GM12878 (cell line): ENCODE measurements around the gene LATS2. TPM values are rescaled to one million over a fixed set of nuclear protein-coding genes. Genes with fewer than 3 reads are reported as not detected.
"Not testable (repeated sequence)": the region's sequence is repeated elsewhere in the genome, so short reads cannot be mapped to it uniquely, and the experiment has no call there.

Source experiments
- ATAC-seq: fragments of 200-7000 bp; cut with Tn5 transposase; 3 replicates; pipeline ENCODE4 v1.9.1; 2020; ENCODE audit warnings: mild to moderate bottlenecking, moderate library complexity
- BruUV-seq: library from RNA; stranded (reverse); fragments of 400-500 nt; replicated peaks from 2 replicates; lab custom pipeline; 2021; lab: Mats Ljungman, UMichigan
- CTCF ChIA-PET: fragments of 300-600 bp; sonication (Branson Sonifier 250); formaldehyde crosslinking; extraction: SDS; loops from one replicate; lab custom pipeline; 2021; ENCODE audit warnings: inconsistent platforms; lab: Yijun Ruan, JAX
- POLR2A ChIA-PET: fragments of 350-600 bp; formaldehyde crosslinking; extraction: SDS; loops from one replicate; lab custom pipeline; 2021; ENCODE audit warnings: inconsistent platforms; lab: Charles Lee
- RAD21 ChIA-PET: fragments of 300-600 bp; sonication (Branson Sonifier 250); formaldehyde crosslinking; loops from one replicate; lab custom pipeline; 2023; ENCODE audit warnings: antibody characterized with exemption; ENCODE audit not compliant: unreplicated experiment; lab: Charles Lee
- SMC1A ChIA-PET: fragments of 300-600 bp; sonication (Branson Sonifier 250); formaldehyde crosslinking; loops from one replicate; lab custom pipeline; 2023; ENCODE audit not compliant: unreplicated experiment, uncharacterized antibody; lab: Charles Lee
- DNase-seq: peaks from one replicate; pipeline ENCODE4 v3.0.0-alpha.2; 2011; ENCODE audit warnings: low read depth, low spot score
- FAIRE-seq: peaks from 3 replicates; lab custom pipeline; 2011; peaks lifted over from hg19 to GRCh38; lab: Jason Lieb, UNC
- H2AFZ ChIP-seq: 2 replicates; pipeline ENCODE4 v1.6.0; 2011; ENCODE audit warnings: low read depth, low read length, control low read depth; ENCODE audit not compliant: control insufficient read depth
- H3K27ac ChIP-seq: 2 replicates; pipeline ENCODE4 v1.5.1; 2011; ENCODE audit warnings: control low read depth; ENCODE audit not compliant: control insufficient read depth, insufficient read depth
- H3K27me3 ChIP-seq, 2 experiments: replicated peaks in 1 of 2; 2 replicates each; pipeline versions ENCODE4 v1.6.0 to v1.6.1; 2011; ENCODE audit warnings: low read length in 1 of 2; ENCODE audit not compliant: control insufficient read depth in 2 of 2, insufficient read depth in 2 of 2
- H3K36me3 ChIP-seq, 2 experiments: 2 replicates each; pipeline ENCODE4 v1.5.1; 2011; ENCODE audit warnings: low read length in 1 of 2; ENCODE audit not compliant: control insufficient read depth in 2 of 2, insufficient read depth in 2 of 2
- H3K4me1 ChIP-seq: 2 replicates; pipeline ENCODE4 v1.6.1; 2011; ENCODE audit warnings: mild to moderate bottlenecking, low read length, moderate library complexity, mixed read lengths; ENCODE audit not compliant: control insufficient read depth, insufficient read depth
- H3K4me2 ChIP-seq: 2 replicates; pipeline ENCODE4 v1.6.0; 2011; ENCODE audit warnings: control low read depth; ENCODE audit not compliant: control insufficient read depth, insufficient read depth
- H3K4me3 ChIP-seq: fragments of 200-600 bp; sonication (generic); 2 replicates; pipeline ENCODE4 v1.5.1; 2016
- H3K79me2 ChIP-seq: 2 replicates; pipeline ENCODE4 v1.6.0; 2011; ENCODE audit warnings: low read length; ENCODE audit not compliant: control insufficient read depth, insufficient read depth
- H3K9ac ChIP-seq: 2 replicates; pipeline ENCODE4 v1.8.0; 2011; ENCODE audit warnings: low read length, control low read depth, mixed read lengths; ENCODE audit not compliant: control insufficient read depth, insufficient read depth
- H3K9me3 ChIP-seq: replicated peaks from 3 replicates; pipeline ENCODE4 v1.5.1; 2011; ENCODE audit warnings: mild to moderate bottlenecking, low read length; ENCODE audit not compliant: control insufficient read depth, insufficient read depth
- H4K20me1 ChIP-seq: 2 replicates; pipeline ENCODE4 v1.6.0; 2011; ENCODE audit not compliant: control insufficient read depth, insufficient read depth
- BHLHE40 ChIP-seq, 2 experiments: fragments of 450-650 bp in 1 of 2; IDR thresholded peaks; 2 replicates each; pipeline ENCODE4 v1.6.1; 2011 to 2017; ENCODE audit warnings: low read depth in 2 of 2, borderline replicate concordance in 1 of 2, improper control_type of control experiment in 1 of 2, low read length in 1 of 2, mild to moderate bottlenecking in 1 of 2
- CBFB ChIP-seq: IDR thresholded peaks from 2 replicates; pipeline ENCODE4 v1.6.1; 2016; ENCODE audit warnings: antibody characterized with exemption, low read depth
- ESRRA ChIP-seq: IDR thresholded peaks from 2 replicates; pipeline ENCODE4 v1.6.1; 2012; ENCODE audit warnings: mild to moderate bottlenecking, low read length, improper control_type of control experiment
- IRF4 ChIP-seq: IDR thresholded peaks from 2 replicates; pipeline ENCODE4 v1.6.1; 2011; ENCODE audit warnings: low read depth, low read length
- KDM1A ChIP-seq: fragments of 200-600 bp; sonication (generic); IDR thresholded peaks from 2 replicates; pipeline ENCODE4 v1.6.1; 2016; ENCODE audit warnings: borderline replicate concordance
- NFIC ChIP-seq: IDR thresholded peaks from 2 replicates; pipeline ENCODE4 v1.6.1; 2012; ENCODE audit warnings: low read depth, mild to moderate bottlenecking, inconsistent platforms, low read length, moderate library complexity
- RB1 ChIP-seq: fragments of 450-650 bp; formaldehyde crosslinking; IDR thresholded peaks from 2 replicates; pipeline ENCODE4 v1.6.1; 2017; ENCODE audit warnings: mild to moderate bottlenecking, borderline replicate concordance
- RCOR1 ChIP-seq: conservative IDR thresholded peaks from 2 replicates; pipeline ENCODE4 v1.6.1; 2012; ENCODE audit warnings: low read depth, low read length, improper control_type of control experiment
- TCF3 ChIP-seq: IDR thresholded peaks from 2 replicates; pipeline ENCODE4 v1.6.1; 2012; ENCODE audit warnings: low read depth, mild to moderate bottlenecking, low read length, borderline replicate concordance; ENCODE audit not compliant: insufficient read depth
- YBX1 ChIP-seq: fragments of 450-650 bp; IDR thresholded peaks from 2 replicates; pipeline ENCODE4 v1.6.1; 2016; ENCODE audit warnings: antibody characterized with exemption
- ZNF274 ChIP-seq: IDR thresholded peaks from one replicate; pipeline ENCODE4 v1.8.0; 2011; ENCODE audit not compliant: insufficient read length, insufficient read depth
- WGBS: methylation state at CpG from one replicate; pipeline ENCODE4 v1.1.6; 2016; ENCODE audit warnings: low lambda C conversion rate; ENCODE audit not compliant: insufficient replicate concordance, insufficient coverage; ENCODE audit errors: missing lambda C conversion rate; 5-methylcytosine and 5-hydroxymethylcytosine counted together
- in situ Hi-C: fragments of 300-500 bp; cut with MboI; formaldehyde crosslinking; loops from 9 replicates; pipeline ENCODE4 v1.14.3; 2018; ENCODE audit warnings: mixed read lengths
- intact Hi-C: fragments of 100-400 bp; cut with micrococcal nuclease; formaldehyde crosslinking; loops from one replicate; pipeline ENCODE4 v1.14.2; 2022; ENCODE audit not compliant: unreplicated experiment
- polyA plus RNA-seq, 11 experiments: library from polyadenylated mRNA; depleted of rRNA in 4 of 11; unstranded in 6 of 11; stranded (reverse) in 5 of 11; fragments of >200 nt; fragmentation: Nextera tagmentation in 4 of 11; fragmentation: Illumina TruSeq in 1 of 11; extraction: Ambion mirVana in 4 of 11; extraction: Trizol in 1 of 11; gene quantifications; 1 replicate in 1 of 11; 2 replicates in 10 of 11; pipeline versions ENCODE4 v1.2.1 to v1.2.3, GENCODE V29; 2011 to 2016; ENCODE audit warnings: inconsistent platforms in 2 of 11, missing spikeins in 2 of 11, low read depth in 1 of 11
- total RNA-seq, 4 experiments: library from RNA; depleted of rRNA in 3 of 4; stranded (reverse); fragments of >200 nt in 3 of 4; fragmentation: Illumina TruSeq in 1 of 4; extraction: Trizol in 1 of 4; gene quantifications; 2 replicates each; pipeline versions ENCODE4 v1.2.1 to v1.2.3, GENCODE V29; 2013 to 2021
- TF ChIP-seq, protein P1 (sequence below): fragments of 450-650 bp; IDR thresholded peaks from 2 replicates; pipeline ENCODE4 v1.6.1; 2017; ENCODE audit warnings: borderline replicate concordance
- TF ChIP-seq, protein P2 (sequence below): IDR thresholded peaks from 2 replicates; pipeline ENCODE4 v1.6.1; 2012; ENCODE audit warnings: low read depth, low read length, improper control_type of control experiment

LATS2 gene
- total and polyA plus RNA-seq, 10 of the 15 experiments (the other 5 are each of a cell fraction or from before 2014, with no cell fraction given) = 0.90 to 7.8 (median 2.0) TPM

DNA sequence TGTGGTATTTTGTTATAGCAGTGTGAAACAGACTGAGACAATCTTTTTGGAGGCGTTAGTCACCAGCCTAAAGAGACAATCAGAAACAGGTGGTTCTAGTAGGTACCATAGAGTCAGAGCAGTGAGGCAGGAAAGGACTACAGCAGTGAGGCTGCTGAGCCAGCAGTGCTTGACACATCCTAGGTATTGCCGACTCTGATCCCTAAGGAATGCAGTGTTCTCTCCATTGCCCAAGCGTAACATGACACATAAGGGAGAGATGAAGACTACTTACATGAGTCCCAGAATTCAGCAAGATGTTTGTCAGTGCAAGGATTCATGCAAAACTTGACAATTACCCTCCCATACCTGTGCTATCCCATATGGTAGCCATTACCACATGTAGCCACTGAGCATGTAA lies 96.5 kb downstream of the LATS2 start:
- intact Hi-C loops (no loop called here), in situ Hi-C loops (no loop called here)
- no peaks in the 10 kb centered on the region for H4K20me1 ChIP-seq
- POLR2A ChIA-PET = no interaction called here
- RAD21 ChIA-PET = no interaction called here
- ATAC-seq (no peak), DNase-seq (no peak), FAIRE-seq (no peak)
- WGBS = 28% methylated on average over 3 of the region's 3 CpGs
- H3K4me3 ChIP-seq = no peak overlapping the region
- no peak overlapping the region for H3K9ac ChIP-seq
- CTCF ChIA-PET = no interaction called here
- SMC1A ChIA-PET = no interaction called here
- H3K9me3 ChIP-seq = no peaks in the 10 kb centered on the region
- no TSS peak for BruUV-seq
- H3K4me1 ChIP-seq = no peaks in the 10 kb centered on the region
- H3K27me3 ChIP-seq = no peaks in the 10 kb centered on the region
- H3K79me2 ChIP-seq = no peaks in the 10 kb centered on the region
- TF ChIP-seq, protein P1, sequence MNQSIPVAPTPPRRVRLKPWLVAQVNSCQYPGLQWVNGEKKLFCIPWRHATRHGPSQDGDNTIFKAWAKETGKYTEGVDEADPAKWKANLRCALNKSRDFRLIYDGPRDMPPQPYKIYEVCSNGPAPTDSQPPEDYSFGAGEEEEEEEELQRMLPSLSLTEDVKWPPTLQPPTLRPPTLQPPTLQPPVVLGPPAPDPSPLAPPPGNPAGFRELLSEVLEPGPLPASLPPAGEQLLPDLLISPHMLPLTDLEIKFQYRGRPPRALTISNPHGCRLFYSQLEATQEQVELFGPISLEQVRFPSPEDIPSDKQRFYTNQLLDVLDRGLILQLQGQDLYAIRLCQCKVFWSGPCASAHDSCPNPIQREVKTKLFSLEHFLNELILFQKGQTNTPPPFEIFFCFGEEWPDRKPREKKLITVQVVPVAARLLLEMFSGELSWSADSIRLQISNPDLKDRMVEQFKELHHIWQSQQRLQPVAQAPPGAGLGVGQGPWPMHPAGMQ = no peak
- TF ChIP-seq ESRRA = no peak
- no peak for TF ChIP-seq ZNF274
- no peak for TF ChIP-seq RB1
- TF ChIP-seq NFIC = no peak
- TF ChIP-seq KDM1A = no peak
- no peak for TF ChIP-seq YBX1
- TF ChIP-seq RCOR1 = no peak
- TF ChIP-seq BHLHE40 (IDR thresholded peaks at IDR 0.05; ENCODE audit: borderline replicate concordance in 1 of 2, low read depth in 2 of 2, low read length in 1 of 2) = no peak
- TF ChIP-seq IRF4 = no peak
- TF ChIP-seq, protein P2, sequence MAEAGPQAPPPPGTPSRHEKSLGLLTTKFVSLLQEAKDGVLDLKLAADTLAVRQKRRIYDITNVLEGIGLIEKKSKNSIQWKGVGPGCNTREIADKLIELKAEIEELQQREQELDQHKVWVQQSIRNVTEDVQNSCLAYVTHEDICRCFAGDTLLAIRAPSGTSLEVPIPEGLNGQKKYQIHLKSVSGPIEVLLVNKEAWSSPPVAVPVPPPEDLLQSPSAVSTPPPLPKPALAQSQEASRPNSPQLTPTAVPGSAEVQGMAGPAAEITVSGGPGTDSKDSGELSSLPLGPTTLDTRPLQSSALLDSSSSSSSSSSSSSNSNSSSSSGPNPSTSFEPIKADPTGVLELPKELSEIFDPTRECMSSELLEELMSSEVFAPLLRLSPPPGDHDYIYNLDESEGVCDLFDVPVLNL = no peak
- TF ChIP-seq CBFB = no peak
- TF ChIP-seq TCF3 = no peak
- H3K4me2 ChIP-seq = no peak overlapping the region
- no peak overlapping the region for H3K27ac ChIP-seq
- no peak overlapping the region for H2AFZ ChIP-seq
- no peaks in the 10 kb centered on the region for H3K36me3 ChIP-seq

DNA sequence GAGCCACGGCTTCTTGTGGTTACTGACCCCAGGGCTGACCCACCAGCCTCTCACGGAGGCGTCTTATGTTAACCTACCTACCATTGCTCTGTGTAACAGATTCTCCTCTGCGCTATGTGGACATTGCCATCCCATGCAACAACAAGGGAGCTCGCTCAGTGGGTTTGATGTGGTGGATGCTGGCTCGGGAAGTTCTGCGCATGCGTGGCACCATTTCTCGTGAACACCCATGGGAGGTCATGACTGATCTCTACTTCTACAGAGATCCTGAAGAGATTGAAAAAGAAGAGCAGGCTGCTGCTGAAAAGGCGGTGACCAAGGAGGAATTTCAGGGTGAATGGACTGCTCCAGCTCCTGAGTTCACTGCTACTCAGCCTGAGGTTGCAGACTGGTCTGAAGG lies 99.7 kb downstream of the LATS2 start:
- H3K9ac ChIP-seq, H3K27ac ChIP-seq, H3K36me3 ChIP-seq, POLR2A ChIA-PET, H3K4me2 ChIP-seq, RAD21 ChIA-PET, BruUV-seq, H3K79me2 ChIP-seq, H3K4me1 ChIP-seq, SMC1A ChIA-PET, DNase-seq, H3K27me3 ChIP-seq, in situ Hi-C loops, FAIRE-seq, H4K20me1 ChIP-seq, H3K9me3 ChIP-seq, H2AFZ ChIP-seq, H3K4me3 ChIP-seq, CTCF ChIA-PET, intact Hi-C loops, ATAC-seq: not testable (repeated sequence)
- WGBS = 80% methylated on average over 10 of the region's 10 CpGs
